IPS DF 6.9 (cell line): ENCODE measurements around the gene SLC6A13.

Experiments
- DNase-seq: peaks from one replicate; pipeline ENCODE4 v3.0.0-alpha.2; 2013; ENCODE audit warnings: low read depth, low spot score
- H3K27ac ChIP-seq: one replicate; pipeline ENCODE4 v1.5.1; 2013; ENCODE audit warnings: low read length, control low read depth
- H3K27me3 ChIP-seq: 2 replicates; pipeline ENCODE4 v1.6.1; 2013; ENCODE audit warnings: mild to moderate bottlenecking, low read length; ENCODE audit not compliant: control insufficient read depth, insufficient read depth
- H3K36me3 ChIP-seq: 2 replicates; pipeline ENCODE4 v1.6.1; 2013; ENCODE audit warnings: low read length; ENCODE audit not compliant: control insufficient read depth, insufficient read depth
- H3K4me1 ChIP-seq: 2 replicates; pipeline ENCODE4 v1.6.1; 2013; ENCODE audit warnings: low read length; ENCODE audit not compliant: control insufficient read depth, insufficient read depth
- H3K4me3 ChIP-seq: 2 replicates; pipeline ENCODE4 v1.5.1; 2013; ENCODE audit warnings: mild to moderate bottlenecking, low read length
- H3K9me3 ChIP-seq: 2 replicates; pipeline ENCODE4 v1.6.1; 2013; ENCODE audit warnings: low read length, inconsistent platforms; ENCODE audit not compliant: control insufficient read depth, insufficient read depth
- WGBS: extraction: QIAGEN DNeasy Blood & Tissue Kit; methylation state at CpG from one replicate; pipeline ENCODE4 v1.1.7; 2013; ENCODE audit warnings: mixed read lengths, missing lambda C conversion rate; ENCODE audit not compliant: insufficient read length, insufficient coverage; 5-methylcytosine and 5-hydroxymethylcytosine counted together

SLC6A13 gene

DNA sequence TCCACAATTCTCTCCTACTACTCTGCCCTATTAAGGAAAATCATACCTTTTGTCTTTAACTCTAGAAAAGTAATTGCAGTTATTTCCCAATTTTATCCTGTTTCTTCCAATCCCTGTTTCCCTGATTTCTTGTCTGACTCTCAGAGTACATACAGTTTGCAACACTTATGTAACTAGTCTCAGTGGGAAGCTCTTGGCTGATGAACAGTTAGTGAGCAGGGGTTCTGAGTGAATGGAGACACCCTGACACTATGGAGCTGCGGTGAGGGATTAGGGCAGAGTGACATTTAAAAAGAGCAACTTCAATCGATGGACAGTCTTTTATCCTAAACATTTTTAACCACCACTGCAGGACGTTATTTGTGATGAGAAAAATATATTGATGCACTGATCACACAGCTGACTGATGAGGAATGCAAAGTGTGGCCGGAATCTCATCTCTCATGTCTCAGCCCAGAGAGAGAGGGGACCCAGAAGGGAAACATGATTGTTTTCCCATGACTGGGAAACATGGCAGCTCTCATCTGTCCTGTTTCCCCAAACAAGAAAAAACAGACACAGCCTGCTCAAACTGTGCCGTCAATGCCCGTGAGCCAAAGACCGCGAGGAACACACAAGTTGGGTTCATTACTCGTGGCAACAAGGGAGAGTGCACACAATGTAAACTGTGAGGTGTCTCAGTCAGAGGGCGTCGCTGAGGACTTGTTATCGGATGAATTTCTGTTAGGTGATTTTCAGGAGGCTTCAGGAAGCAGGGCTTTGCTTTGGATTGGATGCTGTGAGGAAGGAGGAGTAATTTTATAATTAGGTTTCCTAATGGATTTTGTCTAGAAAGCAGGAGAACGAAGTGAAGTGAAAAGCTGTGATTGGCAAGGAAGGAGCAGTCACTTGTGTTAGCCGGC is 5.2 kb upstream of the SLC6A13 start:
- H3K36me3 ChIP-seq: no peaks in the 10 kb centered on the region
- no peaks in the 10 kb centered on the region for H3K4me1 ChIP-seq
- H3K27me3 ChIP-seq: no peaks in the 10 kb centered on the region
- DNase-seq: no peak
- H3K4me3 ChIP-seq: no peak overlapping the region
- H3K27ac ChIP-seq: no peak overlapping the region
- no CpG with 5 or more reads among the region's 14 CpGs for WGBS
- H3K9me3 ChIP-seq: no peaks in the 10 kb centered on the region

DNA sequence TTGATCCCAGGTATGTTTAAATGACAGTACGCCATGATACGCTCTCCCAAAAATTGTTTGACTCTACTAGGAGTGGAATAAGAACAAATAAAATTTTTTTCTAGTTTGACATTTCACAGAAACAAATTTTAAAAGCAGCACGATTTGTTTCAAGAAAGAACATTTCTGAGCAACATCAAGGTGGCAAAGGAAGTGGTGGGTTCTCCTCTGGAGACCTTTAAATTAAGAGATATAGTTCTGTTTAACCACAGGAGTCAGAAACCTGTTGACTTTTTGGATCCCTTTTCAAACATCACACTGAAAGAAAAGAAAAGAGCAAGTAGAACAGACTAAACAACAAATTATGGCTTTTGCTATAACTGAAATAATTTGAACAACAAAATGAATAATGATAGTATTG is 2.5 kb upstream of the SLC6A13 start:
- DNase-seq: no peak
- WGBS: no CpG with 5 or more reads among the region's 3 CpGs

DNA sequence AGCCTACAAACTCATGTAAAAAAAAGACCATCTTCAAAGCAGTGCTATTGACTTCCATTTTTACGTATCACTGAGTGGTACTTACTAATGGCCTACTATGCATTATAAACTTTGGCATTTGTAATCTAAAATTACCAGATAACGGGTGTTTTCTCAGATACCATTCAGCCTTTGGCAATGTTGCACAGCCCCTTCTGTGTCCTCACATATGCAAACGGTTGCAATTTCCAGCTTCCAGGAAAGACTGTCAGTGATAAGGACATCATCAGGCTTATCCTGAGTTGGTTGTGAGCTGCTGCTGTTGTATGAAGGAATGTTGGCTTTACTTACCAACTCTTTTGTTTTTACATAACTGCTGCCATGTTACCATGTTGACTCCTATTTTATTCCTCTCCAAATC is 1.6 kb upstream of the SLC6A13 start:
- H3K4me1 ChIP-seq: no peaks in the 10 kb centered on the region
- no peak overlapping the region for H3K27ac ChIP-seq
- H3K4me3 ChIP-seq: no peak overlapping the region
- no peaks in the 10 kb centered on the region for H3K27me3 ChIP-seq
- H3K36me3 ChIP-seq: no peaks in the 10 kb centered on the region
- no peaks in the 10 kb centered on the region for H3K9me3 ChIP-seq
- no CpG with 5 or more reads among the region's 3 CpGs for WGBS
- DNase-seq: no peak

More for the DNA sequence above, 2.5 kb upstream of the SLC6A13 start:
- Histone ChIP-seq H3K4me3 (no peak overlapping the region), H3K36me3 (no peaks in the 10 kb centered on the region), H3K9me3 (no peaks in the 10 kb centered on the region), H3K27me3 (no peaks in the 10 kb centered on the region), H3K4me1 (no peaks in the 10 kb centered on the region), H3K27ac (no peak overlapping the region)

DNA sequence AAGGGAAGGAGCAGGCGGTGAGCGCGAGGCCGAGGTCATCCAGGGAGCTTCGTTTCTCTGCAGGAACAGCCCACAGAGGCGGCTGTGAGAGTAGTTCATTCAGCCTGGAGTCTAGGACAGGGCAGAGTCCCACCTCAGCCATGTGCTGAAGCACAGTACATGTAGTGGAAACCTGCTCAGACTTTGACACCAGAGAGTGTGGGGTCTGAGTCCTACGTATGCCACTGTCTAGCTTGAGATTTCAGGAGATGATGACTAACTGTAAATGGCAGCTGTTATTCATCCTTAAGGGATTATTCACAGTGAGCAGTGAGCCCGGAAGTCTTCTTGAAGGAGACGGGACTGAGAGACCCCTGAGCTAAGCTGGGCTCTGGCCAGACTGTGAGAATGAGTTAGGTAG is 938 bp upstream of the SLC6A13 start:
- no peak overlapping the region for H3K4me3 ChIP-seq
- no peak overlapping the region for H3K27ac ChIP-seq
- no peaks in the 10 kb centered on the region for H3K36me3 ChIP-seq
- DNase-seq: no peak
- no peaks in the 10 kb centered on the region for H3K27me3 ChIP-seq
- no peaks in the 10 kb centered on the region for H3K4me1 ChIP-seq
- WGBS: no CpG with 5 or more reads among the region's 9 CpGs
- no peaks in the 10 kb centered on the region for H3K9me3 ChIP-seq

DNA sequence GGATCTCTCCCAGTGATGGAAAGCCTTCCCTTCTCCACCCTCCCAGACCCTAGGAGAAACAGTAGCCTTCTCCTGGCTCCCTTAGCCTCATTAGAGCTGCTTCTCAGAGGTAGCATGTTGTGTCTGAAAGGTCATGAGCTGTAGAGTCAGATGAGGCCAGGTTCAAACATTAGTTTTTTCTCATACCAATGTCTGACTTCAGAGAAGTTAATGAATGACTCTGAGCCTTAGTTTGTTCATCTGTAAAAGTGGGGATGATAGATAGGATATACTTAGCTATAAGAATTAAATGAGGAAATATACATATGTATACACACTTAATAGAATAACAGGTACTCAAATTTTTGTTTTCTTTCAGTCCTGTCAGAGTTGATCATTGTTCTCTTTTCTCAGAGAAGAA is 523 bp downstream of the SLC6A13 start:
- no peaks in the 10 kb centered on the region for H3K4me1 ChIP-seq
- no peaks in the 10 kb centered on the region for H3K9me3 ChIP-seq
- H3K27me3 ChIP-seq: no peaks in the 10 kb centered on the region
- H3K4me3 ChIP-seq: no peak overlapping the region
- no peaks in the 10 kb centered on the region for H3K36me3 ChIP-seq
- DNase-seq: no peak
- no peak overlapping the region for H3K27ac ChIP-seq

DNA sequence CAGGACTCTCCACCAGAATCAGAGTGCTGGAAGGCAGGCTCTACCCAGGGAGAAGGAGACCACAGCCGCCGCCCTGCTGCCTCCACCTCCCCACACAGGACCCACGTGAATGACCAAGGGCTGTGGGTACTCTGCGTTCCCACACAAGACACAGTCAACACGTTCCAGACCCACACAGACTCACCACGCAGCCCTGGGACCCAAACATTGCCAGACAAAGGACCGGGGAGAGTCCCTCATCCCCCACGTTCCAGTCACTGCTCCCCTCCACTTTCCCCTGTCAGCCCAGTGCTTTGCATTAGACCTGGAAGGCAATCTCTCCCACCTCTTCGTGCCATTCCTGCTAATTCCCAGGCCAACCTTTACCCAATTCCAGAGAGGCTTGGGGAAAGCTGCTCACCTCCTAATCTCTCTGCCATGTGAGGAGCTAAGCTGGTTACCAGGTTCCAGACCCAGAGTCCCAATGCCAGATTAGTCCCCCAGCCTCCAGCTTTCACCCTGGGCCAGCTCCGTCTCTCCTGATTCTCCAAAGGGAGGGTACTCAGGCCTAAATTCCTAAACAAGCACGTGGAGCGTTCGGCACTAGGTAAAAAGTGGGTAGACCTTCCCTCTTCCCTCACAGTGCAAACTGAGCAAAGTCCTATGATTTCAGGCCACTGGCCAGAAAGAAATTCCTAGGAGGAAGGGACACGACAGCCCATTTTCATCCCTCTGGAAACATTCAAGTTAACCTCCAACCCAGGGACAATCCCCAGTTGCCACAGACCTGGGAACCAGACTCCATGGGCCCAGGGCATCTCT is 4.9 kb downstream of the SLC6A13 start:
- no CpG with 5 or more reads among the region's 14 CpGs for WGBS
- no peak overlapping the region for H3K27ac ChIP-seq
- no peak for DNase-seq

DNA sequence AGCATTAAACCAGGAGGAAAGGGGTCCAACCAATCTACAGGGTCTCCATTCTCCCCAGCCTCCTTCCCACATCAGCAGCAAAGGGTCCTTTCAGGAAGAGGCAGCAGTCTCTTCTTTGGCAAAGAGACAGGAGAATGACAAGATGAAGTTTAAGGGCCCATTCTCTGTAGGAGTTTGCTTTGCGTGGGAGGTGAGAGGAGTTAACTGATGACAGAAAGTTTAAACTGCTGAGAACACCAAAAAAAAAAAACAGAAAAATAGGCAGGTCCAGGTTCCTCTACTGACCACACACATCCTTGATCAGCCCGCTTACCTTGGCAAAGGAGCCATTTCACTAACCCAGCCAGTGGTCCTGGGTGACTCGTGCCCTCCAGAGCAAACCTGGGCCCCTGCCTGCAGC is 5.7 kb downstream of the SLC6A13 start:
- no peak overlapping the region for H3K27ac ChIP-seq
- no peaks in the 10 kb centered on the region for H3K27me3 ChIP-seq
- H3K4me1 ChIP-seq: no peaks in the 10 kb centered on the region
- H3K9me3 ChIP-seq: no peaks in the 10 kb centered on the region
- WGBS: no CpG with 5 or more reads among the region's 3 CpGs
- H3K4me3 ChIP-seq: no peak overlapping the region
- H3K36me3 ChIP-seq: no peaks in the 10 kb centered on the region
- DNase-seq: no peak

More for the DNA sequence above, 4.9 kb downstream of the SLC6A13 start:
- Histone ChIP-seq H3K9me3 (no peaks in the 10 kb centered on the region), H3K4me3 (no peak overlapping the region), H3K4me1 (no peaks in the 10 kb centered on the region), H3K27me3 (no peaks in the 10 kb centered on the region), H3K36me3 (no peaks in the 10 kb centered on the region)

DNA sequence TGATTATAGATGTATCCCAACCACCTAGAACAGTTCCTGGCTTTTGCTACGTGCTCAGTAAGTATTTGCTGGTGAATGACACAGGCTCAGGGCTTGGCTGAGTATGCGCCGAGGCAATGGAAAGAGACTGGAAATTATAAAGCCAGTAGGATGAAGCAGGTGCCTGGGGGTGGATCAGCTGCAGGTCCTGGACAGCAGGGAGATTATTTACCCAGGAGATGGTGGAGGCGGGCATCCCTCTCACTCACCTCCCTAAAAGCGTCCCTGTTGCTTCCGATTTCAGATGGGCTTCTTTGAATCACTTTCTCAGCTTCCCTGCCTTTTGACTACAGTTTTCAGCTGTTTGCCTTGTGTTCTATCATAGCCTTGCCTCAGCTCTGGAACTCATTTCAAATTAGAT is 6.4 kb downstream of the SLC6A13 start:
- Histone ChIP-seq H3K4me3 (no peak overlapping the region), H3K36me3 (no peaks in the 10 kb centered on the region), H3K27ac (no peak overlapping the region), H3K27me3 (no peaks in the 10 kb centered on the region), H3K9me3 (no peaks in the 10 kb centered on the region), H3K4me1 (no peaks in the 10 kb centered on the region)
- WGBS: no CpG with 5 or more reads among the region's 6 CpGs
- DNase-seq: no peak

DNA sequence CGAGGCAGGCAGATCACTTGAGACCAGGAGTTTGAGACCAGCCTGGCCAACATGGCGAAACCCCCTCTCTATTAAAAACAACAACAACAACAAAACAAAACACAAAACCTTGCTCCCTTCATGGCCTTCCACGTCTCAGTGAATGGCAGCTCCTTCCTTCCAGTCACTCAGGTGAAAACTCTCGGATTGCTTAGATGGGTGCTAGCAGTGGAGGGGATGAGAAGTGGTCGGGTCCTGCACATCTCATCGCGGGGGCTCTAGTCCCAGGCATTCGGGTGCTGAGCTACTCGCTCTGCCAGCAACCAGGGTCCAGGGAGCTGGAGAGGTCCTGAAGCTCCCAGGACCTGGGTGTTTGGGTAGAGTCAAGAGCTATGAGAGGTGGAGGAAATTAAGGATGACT is 7.7 kb downstream of the SLC6A13 start:
- Histone ChIP-seq H3K27me3 (no peaks in the 10 kb centered on the region), H3K9me3 (no peaks in the 10 kb centered on the region), H3K4me1 (no peaks in the 10 kb centered on the region), H3K27ac (no peak overlapping the region), H3K36me3 (no peaks in the 10 kb centered on the region), H3K4me3 (no peak overlapping the region)
- DNase-seq: no peak
- no CpG with 5 or more reads among the region's 9 CpGs for WGBS

DNA sequence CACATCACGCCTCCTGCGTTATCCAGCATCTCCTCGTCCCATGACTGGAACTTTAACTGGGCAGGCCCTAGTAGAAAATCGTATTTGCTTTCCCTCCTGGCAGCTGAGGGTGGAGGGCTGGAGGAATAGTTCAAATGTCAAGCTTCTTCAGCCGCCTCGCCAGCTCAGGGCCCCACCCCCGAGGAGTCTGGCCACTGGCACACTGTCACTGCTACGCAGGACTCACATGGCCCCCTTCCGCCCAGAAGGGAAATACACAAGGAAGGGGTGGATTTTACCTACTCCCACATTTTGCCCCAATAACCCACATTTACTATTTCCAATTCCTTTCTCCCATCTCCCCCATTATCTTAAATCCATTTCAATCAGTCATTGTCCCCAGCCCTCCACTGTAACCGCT is 8.6 kb downstream of the SLC6A13 start:
- DNase-seq: no peak
- 100% methylated on average over 1 of the region's 10 CpGs for WGBS
- Histone ChIP-seq H3K4me1 (no peaks in the 10 kb centered on the region), H3K4me3 (no peak overlapping the region), H3K27ac (no peak overlapping the region), H3K9me3 (no peaks in the 10 kb centered on the region), H3K27me3 (no peaks in the 10 kb centered on the region), H3K36me3 (no peaks in the 10 kb centered on the region)
